ENCODE measurements around the gene OVOL3. TPM values are rescaled to one million over a fixed set of nuclear protein-coding genes. Genes with fewer than 3 reads are reported as not detected.

OVOL3 gene
- total and polyA plus RNA-seq, 11 donors = not detected

GRCh38 chr19:36112678-36113077, 1.7 kb downstream of the OVOL3 start:
- no peak for ATAC-seq

GRCh38 chr19:36113425-36113824, 2.5 kb downstream of the OVOL3 start:
- Histone ChIP-seq H3K4me3 (peak overlapping the region in 9 of 12 donors; percentile 73 to 98 (median 90)), H3K36me3 (peaks cover 0 to 49% (median 42%) of the 10 kb centered on the region in 9 donors), H3K9me3 (no peaks in the 10 kb centered on the region), H3K4me1 (peaks cover 3 to 32% (median 19%) of the 10 kb centered on the region in 12 donors), H3K27ac (peak overlapping the region in 1 of 12 donors; percentile 93), H3K27me3 (no peaks in the 10 kb centered on the region)
- ATAC-seq (no peak), DNase-seq (no peak)
- no peak for TF ChIP-seq CTCF (IDR thresholded peaks at IDR 0.05)
- no peak for TF ChIP-seq POLR2A (IDR thresholded peaks at IDR 0.05)
- intact Hi-C loops (cut with DNase I) = loop anchor here in 5 of 10 donors (5.0 to 10.0 kb wide), 4 partner anchors 56 to 121 kb away; partner anchors contain the start of gene SDHAF1 (in 3 of the 5)
- WGBS, 4 donors = 93 to 94% (median 93%) methylated on average over 26 to 34 of the region's 34 CpGs

More at GRCh38 chr19:36112678-36113077, 1.7 kb downstream of the OVOL3 start:
- DNase-seq = no peak
- intact Hi-C loops (cut with DNase I) = loop anchor here in 5 of 10 donors (5.0 to 10.0 kb wide), 4 partner anchors 55 to 120 kb away; partner anchors contain the start of gene SDHAF1 (in 3 of the 5)
- Histone ChIP-seq H3K27me3 (no peaks in the 10 kb centered on the region), H3K9me3 (no peaks in the 10 kb centered on the region), H3K27ac (no peak overlapping the region), H3K4me1 (peaks cover 3 to 32% (median 19%) of the 10 kb centered on the region in 12 donors), H3K36me3 (peaks cover 0 to 42% (median 36%) of the 10 kb centered on the region in 9 donors), H3K4me3 (no peak overlapping the region)
- WGBS, 4 donors = 93 to 98% (median 96%) methylated on average over 10 of the region's 10 CpGs
- TF ChIP-seq CTCF (IDR thresholded peaks at IDR 0.05) (no peak), POLR2A (IDR thresholded peaks at IDR 0.05) (no peak)

- Histone ChIP-seq H3K4me1 (peaks cover 3 to 32% (median 19%) of the 10 kb centered on the region in 12 donors), H3K27me3 (no peaks in the 10 kb centered on the region), H3K9me3 (no peaks in the 10 kb centered on the region), H3K36me3 (peaks cover 0 to 56% (median 47%) of the 10 kb centered on the region in 9 donors), H3K27ac (peak overlapping the region; percentile 28 to 93 (median 88)), H3K4me3 (peak overlapping the region; percentile 60 to 98 (median 90))
- DNase-seq (peak in 3 of 5 donors; percentile 23 to 50 (median 43)), ATAC-seq (peak in 2 of 4 donors; percentile 0 to 4)
- 6 to 15% (median 12%) methylated on average over 42 to 48 of the region's 48 CpGs for WGBS, 4 donors
- TF ChIP-seq CTCF (IDR thresholded peaks at IDR 0.05) = no peak
- no peak for TF ChIP-seq POLR2A (IDR thresholded peaks at IDR 0.05)
- intact Hi-C loops (cut with DNase I) = loop anchor here in 7 of 10 donors (2.0 to 10.0 kb wide), 5 partner anchors 57 to 122 kb away; partner anchors contain the start of genes SDHAF1 (in 3 of the 7), THAP8 (in 2 of the 7) and WDR62 (in 2 of the 7)
Measured at GRCh38 chr19:36113894-36114720, 3.2 kb downstream of the OVOL3 start.
